HPDE6-E6E7 (cell line): ENCODE results near the gene LCN2.

Source experiments
- DNase-seq: peaks from one replicate; pipeline ENCODE4 v3.0.0; 2011; ENCODE audit warnings: missing footprints; ENCODE audit errors: extremely low spot score

The LCN2 gene

GRCh38 chr9:128115187-128116103 is 33.8 kb upstream of the LCN2 start:
- DNase-seq = no peak

DNA sequence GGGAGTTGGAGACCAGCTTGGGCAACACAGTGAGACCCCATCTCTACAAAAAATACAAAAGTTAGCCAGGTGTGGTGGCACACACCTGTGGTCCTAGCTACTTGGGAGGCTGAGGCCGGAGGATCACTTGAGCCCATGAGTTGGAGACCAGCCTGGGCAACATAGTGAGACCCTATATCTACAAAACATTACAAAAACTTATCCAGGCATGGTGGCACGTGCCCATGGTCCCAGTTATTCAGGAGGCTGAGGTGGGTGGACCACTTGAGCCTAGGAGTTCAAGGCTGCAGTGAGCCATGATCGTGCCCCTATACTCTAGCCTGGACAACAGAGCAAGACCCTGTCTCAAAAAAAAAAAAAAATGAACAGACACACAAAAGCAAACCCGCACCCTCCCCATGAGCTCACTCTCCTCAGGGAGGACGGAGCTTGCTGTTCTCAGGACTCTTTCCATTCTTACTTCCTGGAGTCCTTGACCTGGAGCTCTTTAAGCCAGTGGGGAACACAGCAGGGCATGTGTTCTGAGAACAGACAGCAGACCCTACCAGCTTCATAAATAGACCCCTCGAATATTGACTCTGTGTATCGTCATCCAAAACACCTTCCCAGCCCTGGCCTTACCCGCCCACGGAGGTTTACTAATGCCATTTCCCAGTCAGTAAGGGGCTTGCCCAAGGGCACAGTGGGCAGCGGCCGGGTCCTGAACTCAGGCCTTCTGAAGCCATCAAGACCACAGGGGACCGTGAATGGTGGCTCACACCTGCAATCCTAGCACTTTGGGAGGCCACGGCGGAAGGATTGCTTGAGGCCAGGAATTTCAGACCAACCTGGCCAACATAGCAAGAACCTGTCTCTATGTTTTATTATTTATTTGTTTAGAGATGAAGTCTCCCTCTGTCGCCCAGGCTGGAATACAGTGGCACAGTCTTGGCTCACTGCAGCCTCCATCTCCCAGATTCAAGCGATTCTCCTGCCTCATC is 32.9 kb upstream of the LCN2 start:
- DNase-seq = no peak

DNA sequence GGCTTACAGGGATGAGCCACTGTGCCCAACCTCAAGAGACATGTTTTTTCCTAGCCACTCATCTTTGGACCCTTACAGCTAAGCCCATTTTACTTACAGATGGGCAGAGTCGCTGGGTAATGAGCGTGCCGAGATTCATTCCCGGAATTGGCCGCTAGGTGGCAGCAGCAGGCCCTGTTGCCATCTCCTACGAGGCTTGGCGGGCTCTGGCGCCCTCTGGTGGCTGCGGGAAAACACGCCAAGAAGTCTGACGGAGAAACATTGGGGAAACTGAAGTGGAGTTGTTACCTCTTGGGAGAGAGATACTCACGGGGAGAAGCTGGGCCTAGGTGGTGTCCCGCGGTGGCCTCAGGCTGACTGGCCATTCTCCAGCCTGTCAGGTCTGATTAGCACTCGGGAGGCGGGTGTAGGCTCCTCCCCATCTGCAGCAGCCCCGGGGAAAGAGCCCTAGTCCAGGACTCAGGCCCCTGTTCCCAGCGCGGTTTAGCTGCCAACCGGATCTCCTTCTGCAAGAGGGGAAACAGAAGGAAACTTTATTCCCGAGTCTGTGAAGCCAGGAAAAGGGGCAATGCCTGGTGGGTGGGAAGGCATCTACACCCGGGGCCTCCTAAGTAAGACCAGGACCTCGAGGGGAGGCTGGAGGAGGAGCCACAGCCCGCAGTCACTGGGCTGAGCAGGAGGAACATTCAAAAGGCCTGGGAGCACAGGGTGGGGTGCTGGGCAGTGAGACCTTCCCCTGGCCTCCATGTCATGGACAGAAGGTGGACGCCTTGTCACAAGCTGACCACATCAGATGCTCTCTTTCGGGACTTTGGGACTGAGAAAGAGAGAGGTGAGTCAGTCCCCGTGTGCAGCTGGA is 31.4 kb upstream of the LCN2 start:
- DNase-seq = peak; percentile 76

GRCh38 chr9:128118472-128118857 is 30.8 kb upstream of the LCN2 start:
- DNase-seq = no peak

DNA sequence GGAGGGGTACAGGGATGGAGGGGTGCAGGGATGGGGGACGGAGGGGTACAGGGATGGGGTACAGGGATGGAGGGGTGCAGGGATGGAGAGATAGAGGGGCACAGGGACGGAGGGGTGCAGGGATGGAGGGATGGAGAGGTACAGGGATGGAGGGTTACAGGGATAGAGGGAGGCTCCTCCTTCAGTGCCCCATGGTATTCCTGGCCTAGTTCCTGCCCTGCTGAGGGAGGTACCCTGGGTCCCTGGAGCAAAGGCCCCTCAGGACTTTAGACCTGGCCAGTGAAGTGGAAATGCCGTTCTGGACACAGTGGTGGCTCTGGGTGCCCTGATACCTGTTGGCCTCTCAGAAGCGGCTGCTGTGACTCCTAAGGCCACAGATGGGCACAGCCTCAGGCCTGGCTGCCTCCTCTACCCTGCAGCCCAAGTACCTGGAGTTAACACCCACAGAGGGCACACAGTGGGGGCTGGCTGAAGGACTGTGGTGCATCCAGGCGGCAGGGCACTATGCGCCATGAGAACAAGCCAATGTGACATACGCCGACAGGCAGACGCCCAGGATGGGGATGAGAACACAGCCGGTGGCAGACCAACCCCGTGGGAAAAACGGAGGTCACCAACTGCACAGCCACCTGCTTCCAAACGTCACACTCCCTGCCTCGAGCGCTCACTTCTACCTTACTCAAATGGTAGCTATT is 30.1 kb upstream of the LCN2 start:
- DNase-seq = no peak

DNA sequence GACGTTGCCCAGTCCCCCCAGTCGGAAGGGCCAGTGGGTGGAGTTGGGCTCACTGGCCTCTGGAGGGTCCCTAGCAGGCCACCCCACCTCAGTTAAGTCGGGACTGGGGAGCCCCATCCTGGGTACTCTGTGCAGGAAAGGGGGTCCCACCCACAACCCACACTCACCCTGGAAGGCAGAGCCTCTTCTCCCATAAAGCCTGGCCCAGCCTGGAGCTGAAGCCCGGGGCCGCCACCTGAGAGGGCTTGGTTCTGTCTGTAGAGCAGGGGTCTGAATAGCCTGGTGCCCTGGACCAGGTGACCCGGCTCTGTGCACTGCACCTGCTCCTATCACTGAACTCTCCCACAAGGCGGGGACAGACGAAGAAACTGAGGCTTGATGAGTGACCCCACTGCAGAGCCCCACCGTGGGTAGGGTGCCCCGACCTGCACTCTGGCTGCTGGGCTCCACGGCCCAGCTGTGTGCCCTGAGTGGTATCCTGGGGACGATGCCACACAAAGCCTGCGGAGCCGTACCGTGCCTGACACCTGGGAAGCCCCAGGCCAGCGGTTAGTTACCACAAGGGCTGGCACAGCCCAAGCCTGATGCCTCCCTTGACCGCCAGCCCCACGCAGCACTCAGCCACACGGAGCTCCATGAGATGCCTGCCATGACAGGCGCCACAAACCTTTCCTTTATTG is 29.1 kb upstream of the LCN2 start:
- no peak for DNase-seq

DNA sequence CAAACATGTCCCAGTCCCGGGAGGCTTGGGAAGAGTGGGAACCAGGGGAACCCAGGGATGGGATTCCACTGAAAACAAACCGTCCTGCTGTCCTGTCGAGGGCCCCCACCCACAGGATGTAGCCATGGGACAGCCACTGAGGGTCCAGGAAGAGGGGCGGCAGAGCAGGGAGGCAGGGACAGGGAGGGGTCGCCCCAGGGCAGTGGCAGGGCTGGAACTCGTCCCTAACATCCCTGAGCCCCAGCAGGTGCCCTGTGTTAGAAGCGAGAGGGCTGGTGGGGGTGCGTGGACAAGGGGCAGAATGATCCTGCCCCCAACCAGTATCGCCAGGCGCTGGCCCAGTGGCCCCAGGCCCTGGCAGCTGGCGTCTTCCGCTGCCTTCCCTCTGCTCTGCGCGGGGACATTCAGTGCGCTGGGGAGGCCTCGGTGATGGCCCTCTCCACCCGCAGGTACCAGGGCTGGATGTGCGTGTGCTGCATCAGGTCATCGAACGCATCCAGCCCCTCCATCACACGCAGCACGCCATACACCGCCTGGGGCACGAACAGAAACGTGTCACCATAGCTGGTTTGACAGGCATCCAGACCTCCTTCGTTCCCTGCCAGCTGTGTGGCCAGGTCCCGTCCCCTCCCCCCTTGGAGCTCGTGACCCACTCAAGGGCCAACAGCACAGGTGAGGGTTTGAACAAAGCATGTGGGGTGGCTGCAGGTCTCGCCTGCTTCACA is 28.4 kb upstream of the LCN2 start:
- DNase-seq = no peak

DNA sequence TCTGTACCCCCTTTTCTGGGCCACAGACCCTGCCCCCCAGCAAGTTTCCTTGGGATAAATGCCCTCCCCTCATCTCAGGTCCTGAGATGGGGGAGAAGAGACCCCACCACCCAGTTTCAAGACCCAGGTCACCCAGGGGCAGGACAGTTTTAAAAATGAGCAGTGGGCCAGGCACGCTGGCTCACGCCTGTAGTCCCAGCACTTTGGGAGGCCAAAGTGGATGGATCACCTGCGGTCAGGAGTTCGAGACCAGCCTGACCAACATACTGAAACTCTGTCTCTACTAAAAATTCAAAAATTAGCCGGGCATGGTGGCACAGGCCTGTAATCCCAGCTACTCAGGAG is 27.8 kb upstream of the LCN2 start:
- no peak for DNase-seq

DNA sequence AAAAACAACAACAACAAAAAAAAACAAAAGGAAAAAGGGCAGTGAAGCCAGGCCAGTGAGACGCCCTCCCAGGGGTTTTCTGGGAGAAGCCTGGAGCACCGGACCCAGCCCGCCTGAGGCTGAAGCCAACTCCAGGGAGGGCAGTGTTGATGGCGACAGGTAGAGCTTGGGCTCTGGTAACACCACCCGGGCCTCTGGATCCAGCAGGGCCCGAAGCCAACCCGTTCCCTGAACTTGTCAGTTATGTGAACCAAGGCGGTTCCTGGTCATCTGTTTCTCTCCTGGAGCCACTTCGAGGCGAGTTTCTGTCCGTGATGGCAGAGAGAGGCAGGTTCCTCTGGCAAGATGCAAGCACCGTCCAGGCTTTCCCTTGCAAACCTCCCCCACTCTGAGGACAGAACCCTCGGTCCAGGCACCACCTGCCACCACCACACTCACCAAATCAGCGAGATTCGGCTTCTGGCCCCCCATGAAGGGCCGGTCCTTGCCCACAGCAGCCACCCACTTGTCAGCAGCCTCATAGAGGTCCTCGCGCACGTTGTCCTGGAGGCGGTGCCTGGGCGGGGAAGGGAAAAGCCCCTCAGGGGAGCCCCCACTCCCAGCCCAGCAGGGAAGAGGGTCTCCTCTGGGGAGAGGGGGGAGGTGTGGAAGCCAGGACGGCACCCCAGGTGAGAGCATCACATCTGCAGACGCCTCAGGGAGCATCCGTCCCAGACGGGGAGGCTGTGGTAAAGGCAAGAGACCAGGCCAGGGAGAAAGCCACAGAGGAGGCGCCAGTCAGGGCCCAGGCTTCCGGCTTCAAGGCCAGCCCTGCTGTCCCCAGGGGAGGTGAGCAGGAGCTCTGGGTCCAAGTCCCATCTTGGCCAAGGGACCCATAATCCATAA is 27.1 kb upstream of the LCN2 start:
- no peak for DNase-seq

GRCh38 chr9:128122809-128123175 is 26.5 kb upstream of the LCN2 start:
- no peak for DNase-seq

GRCh38 chr9:128123451-128124080 is 25.7 kb upstream of the LCN2 start:
- DNase-seq = no peak

DNA sequence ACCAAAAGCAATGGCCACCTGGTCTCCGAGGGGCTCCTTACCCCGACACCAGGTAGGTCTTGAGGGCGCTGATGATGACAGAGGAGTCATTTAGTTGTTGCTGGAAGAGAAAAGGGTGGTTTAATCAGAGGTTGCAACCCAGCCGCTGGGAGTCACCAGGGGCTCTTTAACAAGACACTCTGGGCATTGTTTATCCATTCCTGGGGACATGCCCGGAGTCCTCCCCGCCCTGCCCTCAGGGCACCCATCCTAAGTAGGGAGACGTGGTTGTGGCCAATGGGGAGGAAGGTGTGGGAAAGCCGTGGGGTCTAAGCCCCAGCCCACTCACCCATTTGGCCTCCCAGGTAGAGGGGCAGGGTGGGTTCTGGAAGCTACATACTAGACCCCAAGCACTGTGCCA is 24.8 kb upstream of the LCN2 start:
- no peak for DNase-seq

DNA sequence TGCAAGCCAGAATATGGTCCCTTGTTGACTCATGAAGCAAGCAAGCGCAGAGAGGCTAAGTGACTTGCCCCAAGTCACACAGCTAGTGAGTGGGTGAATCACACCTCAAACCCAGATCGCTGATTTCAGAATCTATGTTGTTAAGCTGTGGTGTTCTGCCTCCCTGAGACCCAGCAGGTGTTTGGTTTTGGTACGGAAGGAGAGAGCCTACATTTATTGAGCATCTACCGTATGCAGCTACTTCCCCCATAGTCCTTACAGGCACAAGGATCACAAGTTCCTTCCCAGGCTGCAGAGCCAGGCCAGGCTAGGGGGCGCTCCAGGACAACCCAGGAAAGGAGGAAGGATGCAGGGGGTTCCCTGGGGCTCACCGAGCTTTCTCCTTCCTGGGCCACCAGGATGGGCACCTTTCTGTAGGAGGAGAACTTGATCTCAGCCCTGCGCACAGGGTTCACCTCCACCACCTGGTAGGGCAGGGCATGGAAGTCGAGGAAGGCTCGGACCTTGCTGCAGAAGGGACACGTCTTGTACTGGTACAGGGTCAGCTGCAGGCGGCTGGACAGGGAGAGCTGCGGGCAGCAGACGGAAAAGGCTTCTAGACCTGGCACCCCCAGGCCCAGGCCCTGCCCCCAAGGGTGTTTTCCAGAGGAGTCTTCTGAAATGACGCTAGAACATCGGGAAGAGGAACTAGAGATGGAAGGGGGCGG is 24.2 kb upstream of the LCN2 start:
- DNase-seq = no peak

GRCh38 chr9:128125580-128126354 is 23.5 kb upstream of the LCN2 start:
- no peak for DNase-seq

DNA sequence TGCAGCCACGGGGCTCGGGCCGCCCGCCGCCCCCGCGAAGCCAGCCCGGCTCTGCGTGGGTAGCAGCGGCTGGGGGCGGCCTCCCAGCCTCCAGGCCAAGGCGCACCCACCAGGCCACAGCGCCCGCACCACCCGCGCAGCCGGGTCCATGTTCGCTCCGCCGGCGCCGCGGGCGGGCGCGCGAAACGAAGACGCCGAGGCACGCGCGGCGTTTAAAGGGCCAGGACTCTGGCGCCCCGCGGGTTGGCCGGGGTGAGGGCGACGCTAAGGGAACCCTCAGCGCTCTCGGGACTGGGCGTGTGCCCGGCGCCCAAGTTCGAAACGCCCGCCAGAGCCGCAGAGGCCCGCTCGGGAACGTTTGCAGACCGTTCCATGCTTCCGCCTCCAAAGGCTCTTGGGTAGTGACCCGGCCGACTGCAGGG is 21.7 kb upstream of the LCN2 start, which contains the start of gene PTGES2:
PTGES2 (minus strand) TSS at position 162 of the 422 bp plus-strand sequence; CDS start at position 150, 12 bp downstream.
- DNase-seq = peak; percentile 70

GRCh38 chr9:128127990-128128835 is 21.0 kb upstream of the LCN2 start:
- DNase-seq = peak; percentile 66
